Right cardiac atrium (tissue), 5 donors: ENCODE measurements around the gene C6orf132. TPM values are rescaled to one million over a fixed set of nuclear protein-coding genes. Genes with fewer than 3 reads are reported as not detected.
A peak's percentile ranks its signal among the peaks of the same experiment; 100 is the strongest.

Experiments used
- ATAC-seq, 2 donors: fragments of 200-7000 bp; cut with Tn5 transposase; one replicate each; pipeline versions ENCODE4 v1.8.0 to v1.9.1; 2020; ENCODE audit warnings: moderate library complexity in 2 of 2, mild to moderate bottlenecking in 1 of 2
- DNase-seq, 3 donors: peaks; one replicate each; pipeline ENCODE4 v3.0.0-alpha.2; 2020
- H3K27ac ChIP-seq: one replicate; pipeline ENCODE4 v1.5.1; 2013; ENCODE audit warnings: mild to moderate bottlenecking, low read length, control low read depth, moderate library complexity
- H3K27me3 ChIP-seq: one replicate; pipeline ENCODE4 v1.6.1; 2013; ENCODE audit not compliant: control insufficient read depth, insufficient read depth
- H3K4me1 ChIP-seq: one replicate; pipeline ENCODE4 v1.6.1; 2013; ENCODE audit warnings: low read length; ENCODE audit not compliant: control insufficient read depth, insufficient read depth
- H3K4me3 ChIP-seq: one replicate; pipeline ENCODE4 v1.5.1; 2013; ENCODE audit warnings: low read length, control low read depth
- H3K9me3 ChIP-seq: one replicate; pipeline ENCODE4 v1.6.1; 2013; ENCODE audit warnings: low read length; ENCODE audit not compliant: control insufficient read depth
- WGBS: extraction: QIAGEN DNeasy Blood & Tissue Kit; methylation state at CpG from one replicate; pipeline ENCODE4 v1.1.7; 2013; 5-methylcytosine and 5-hydroxymethylcytosine counted together
- intact Hi-C, 4 donors: fragments of 100-400 bp; cut with DNase I; formaldehyde crosslinking; loops; one replicate each; pipeline versions ENCODE4 v1.11.0 to v1.14.0; 2022 to 2023
- polyA plus RNA-seq: library from polyadenylated mRNA; stranded (reverse); fragments of 200-250 nt; gene quantifications from one replicate; pipeline ENCODE4 v1.2.3, GENCODE V29; 2013
- total RNA-seq, 4 donors: library from RNA; stranded (reverse); fragmentation: NEBNext Ultra II Directional; extraction: Animal tissue kit (Norgen Biotek cat#: 25700); gene quantifications; one replicate each; pipeline ENCODE4 v1.2.1, GENCODE V29; 2021
- donor health status: healthy with polysubstance abuse.
- donor health status: DM: no; HTN: yes; CAD: no.
- donor health status: DM: no; HTN: no; CAD: no.
- donor health status: DM: no; HTN: yes; CAD: no; lungs with severe emphysema.
- donor health status: DM: yes; HTN: yes; CAD: no.

Gene C6orf132
- total and polyA plus RNA-seq, 5 donors: 0.64 to 2.4 (median 1.8) TPM

DNA sequence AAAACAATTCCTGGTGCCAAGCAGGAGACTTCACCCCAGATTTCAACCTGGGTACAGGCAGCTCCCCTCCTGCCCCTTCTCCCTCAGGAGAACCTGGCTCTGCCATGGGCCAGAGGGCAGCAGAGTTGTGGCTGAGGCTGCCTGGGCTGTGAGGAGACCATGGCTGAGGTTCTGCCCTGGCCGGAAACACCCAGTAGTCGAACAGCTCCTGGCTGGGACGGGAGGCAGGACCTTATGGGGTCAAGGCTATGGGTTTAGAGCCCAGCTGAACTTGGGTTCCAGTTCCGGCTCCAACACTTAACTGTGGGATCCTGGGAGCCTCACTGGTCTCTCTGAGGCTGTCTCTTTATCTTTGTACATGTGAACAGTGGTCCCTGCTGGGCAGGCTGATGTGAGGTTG, 8.5 kb downstream of the C6orf132 start:
- H3K4me1 ChIP-seq: no peaks in the 10 kb centered on the region
- DNase-seq: no peak
- intact Hi-C loops: no loop called here
- no peaks in the 10 kb centered on the region for H3K9me3 ChIP-seq
- ATAC-seq: no peak
- H3K27me3 ChIP-seq: no peaks in the 10 kb centered on the region
- H3K27ac ChIP-seq: no peak overlapping the region
- 88% methylated on average over 4 of the region's 4 CpGs for WGBS
- H3K4me3 ChIP-seq: no peak overlapping the region

DNA sequence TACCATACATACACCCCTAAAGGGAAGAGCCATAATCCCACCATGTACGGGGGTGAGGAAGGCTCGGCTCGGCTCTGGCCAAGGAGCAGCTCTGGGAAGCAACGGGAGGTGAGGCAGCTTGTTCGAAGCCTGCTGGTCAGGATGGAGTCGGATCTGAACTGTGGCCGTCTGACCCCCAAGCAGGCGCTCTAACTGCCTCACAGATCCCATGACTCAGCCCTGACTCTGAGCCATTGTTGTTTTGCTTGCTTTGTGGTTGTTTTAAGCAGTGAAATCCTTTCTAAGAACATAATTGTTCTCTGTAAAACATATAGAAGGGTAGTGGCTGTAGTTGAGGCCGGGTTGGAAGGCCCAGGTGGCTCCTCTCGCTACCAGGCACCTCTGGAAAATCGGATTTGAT, 10.9 kb downstream of the C6orf132 start:
- Histone ChIP-seq H3K9me3 (no peaks in the 10 kb centered on the region), H3K27ac (no peak overlapping the region), H3K4me3 (no peak overlapping the region), H3K4me1 (no peaks in the 10 kb centered on the region), H3K27me3 (no peaks in the 10 kb centered on the region)
- DNase-seq (no peak), ATAC-seq (no peak)
- intact Hi-C loops: no loop called here
- WGBS: 83% methylated on average over 11 of the region's 11 CpGs

DNA sequence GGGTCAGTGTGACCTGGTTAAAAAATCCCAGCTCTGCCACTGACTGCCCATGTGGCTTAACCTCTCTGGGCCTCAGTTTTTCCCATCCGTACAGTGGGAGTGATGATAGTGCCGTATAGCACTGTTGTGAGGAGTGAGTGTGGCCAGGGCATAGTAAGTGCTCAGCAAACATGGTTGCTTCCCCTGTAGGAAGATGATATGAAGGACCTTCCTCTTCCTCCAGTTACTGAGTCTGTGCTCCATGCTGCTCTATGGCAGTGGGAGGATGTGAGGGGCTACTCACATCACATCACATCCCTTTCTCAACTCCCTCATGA, 13.1 kb downstream of the C6orf132 start:
- Histone ChIP-seq H3K9me3 (no peaks in the 10 kb centered on the region), H3K4me3 (no peak overlapping the region), H3K27ac (no peak overlapping the region), H3K27me3 (no peaks in the 10 kb centered on the region), H3K4me1 (no peaks in the 10 kb centered on the region)
- peak in 1 of 2 donors; percentile 17 for ATAC-seq
- intact Hi-C loops: no loop called here
- no peak for DNase-seq
- WGBS: 75% methylated on average over 2 of the region's 2 CpGs

DNA sequence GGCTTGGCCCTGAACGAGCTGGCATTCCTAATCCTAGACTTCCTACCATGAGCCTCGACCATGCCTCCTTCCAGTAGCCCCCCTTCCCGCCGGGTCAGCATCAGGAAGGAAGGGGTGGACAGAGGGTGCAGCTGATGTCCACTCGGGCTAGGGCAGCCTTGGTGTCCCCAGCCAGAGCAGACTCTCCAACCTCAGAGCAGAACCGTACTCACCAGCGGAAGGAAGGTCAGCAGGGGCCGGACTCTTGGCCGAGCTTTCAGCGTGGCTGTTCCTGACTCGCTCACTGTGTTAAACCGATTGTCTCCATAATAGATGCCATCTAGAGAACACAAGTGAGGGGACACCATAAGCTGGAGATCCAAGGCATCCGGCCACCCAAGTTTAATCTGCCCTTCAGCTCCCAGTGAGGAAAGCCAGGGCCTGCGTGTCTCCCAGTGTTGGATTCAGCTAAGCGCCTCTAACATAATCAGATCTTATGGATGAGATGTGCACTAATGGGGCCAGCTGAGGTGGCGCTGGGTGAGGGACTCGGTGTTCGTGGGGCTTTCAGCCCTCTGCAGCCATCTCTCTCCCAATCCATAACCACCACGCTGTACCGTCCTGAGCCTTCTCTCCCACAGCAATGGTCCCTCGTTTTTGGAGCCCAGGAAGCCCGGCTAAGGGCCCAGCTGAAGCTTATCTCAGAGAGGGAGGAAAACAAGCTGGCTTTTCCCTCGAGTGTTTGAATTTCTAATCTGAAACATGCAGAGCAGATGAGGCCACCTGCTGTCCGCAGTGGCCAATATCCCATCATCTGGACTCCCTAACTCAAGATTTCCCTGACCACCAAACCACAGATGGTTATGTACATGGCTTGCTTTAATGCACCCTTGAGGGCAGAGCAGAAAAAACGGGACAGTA, 13.7 kb downstream of the C6orf132 start:
- intact Hi-C loops: no loop called here
- Histone ChIP-seq H3K27me3 (no peaks in the 10 kb centered on the region), H3K27ac (no peak overlapping the region), H3K4me3 (no peak overlapping the region), H3K9me3 (no peaks in the 10 kb centered on the region), H3K4me1 (no peaks in the 10 kb centered on the region)
- peak in 2 of 3 donors; percentile 69 to 73 for DNase-seq
- ATAC-seq: peak; percentile 75 to 83
- WGBS: 54% methylated on average over 25 of the region's 25 CpGs

DNA sequence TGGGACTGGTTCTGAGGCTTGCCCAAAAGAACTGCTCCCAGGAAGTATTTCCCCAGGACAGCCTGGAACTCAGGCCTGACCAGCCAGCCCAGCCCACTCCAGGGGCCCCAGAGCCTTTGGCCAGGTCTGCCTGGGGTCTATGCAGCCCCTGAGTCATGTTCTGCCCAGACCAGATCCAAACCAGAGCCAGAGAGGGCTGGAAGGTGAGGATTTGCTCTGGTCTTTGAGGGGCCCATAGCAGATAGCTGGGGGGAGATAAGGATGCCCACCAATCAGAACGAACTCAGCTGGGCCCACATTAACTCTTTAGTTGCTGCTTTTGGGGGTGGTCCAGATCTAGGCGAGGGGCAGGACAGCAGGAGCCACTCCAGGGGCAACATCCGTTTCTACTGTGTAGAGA, 16.8 kb downstream of the C6orf132 start:
- 66% methylated on average over 3 of the region's 3 CpGs for WGBS
- H3K27me3 ChIP-seq: no peaks in the 10 kb centered on the region
- no peak overlapping the region for H3K4me3 ChIP-seq
- no peaks in the 10 kb centered on the region for H3K4me1 ChIP-seq
- DNase-seq (no peak), ATAC-seq (no peak)
- H3K9me3 ChIP-seq: no peaks in the 10 kb centered on the region
- intact Hi-C loops: no loop called here
- no peak overlapping the region for H3K27ac ChIP-seq

DNA sequence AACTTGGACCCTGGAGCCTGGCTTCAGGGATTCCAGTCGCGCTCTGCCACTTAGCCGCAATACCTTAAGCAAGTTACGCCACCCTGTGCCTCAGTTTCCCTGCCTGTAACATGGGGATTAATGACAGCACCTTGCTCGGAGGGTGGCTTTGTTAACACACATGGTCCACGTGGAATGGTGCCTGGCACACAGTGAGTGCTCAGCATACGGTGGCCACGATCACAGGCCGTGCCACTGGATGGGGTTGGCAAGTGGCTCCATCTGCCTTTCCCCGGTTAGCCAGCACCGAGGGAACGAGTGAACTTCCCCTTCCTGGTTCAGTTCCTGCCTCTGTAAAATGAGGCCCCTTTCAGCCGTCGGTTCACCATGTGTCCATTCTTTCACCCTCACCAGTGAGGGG, 17.2 kb downstream of the C6orf132 start:
- 75% methylated on average over 14 of the region's 14 CpGs for WGBS
- H3K27me3 ChIP-seq: no peaks in the 10 kb centered on the region
- DNase-seq (no peak), ATAC-seq (no peak)
- no peaks in the 10 kb centered on the region for H3K4me1 ChIP-seq
- H3K27ac ChIP-seq: no peak overlapping the region
- H3K4me3 ChIP-seq: no peak overlapping the region
- no peaks in the 10 kb centered on the region for H3K9me3 ChIP-seq
- intact Hi-C loops: no loop called here

DNA sequence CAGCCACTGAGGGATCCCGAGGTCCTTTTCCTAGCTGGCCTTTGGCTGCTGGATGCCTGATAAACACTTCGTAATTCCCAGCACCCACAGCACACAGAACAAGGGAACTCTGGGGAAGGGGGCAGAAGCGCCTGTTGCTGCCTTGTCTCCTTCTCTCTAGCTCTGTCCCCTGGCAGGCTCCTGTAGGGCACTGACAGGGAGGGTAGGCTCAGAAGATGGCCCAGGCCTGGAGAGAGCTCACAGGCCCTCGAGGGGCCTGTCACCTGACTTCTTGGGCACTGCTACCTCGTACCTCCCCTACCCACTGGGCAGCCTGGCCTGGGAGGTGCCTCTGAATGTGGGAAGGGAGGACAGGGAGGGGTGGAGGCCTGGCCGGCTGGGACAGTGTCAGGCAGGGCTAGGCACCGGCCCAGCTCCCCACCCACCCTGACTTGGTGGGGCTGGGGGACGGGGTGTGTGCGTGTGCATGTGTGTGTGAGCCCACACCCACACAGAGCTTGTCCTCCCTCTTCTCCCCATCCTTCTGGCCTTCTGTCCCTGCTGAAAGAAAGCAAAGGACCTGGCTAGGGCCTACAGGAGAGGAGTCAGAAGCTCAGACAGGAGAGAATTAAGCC, 18.1 kb downstream of the C6orf132 start:
- peak in 1 of 3 donors; percentile 70 for DNase-seq
- peak; percentile 26 to 37 for ATAC-seq
- no peaks in the 10 kb centered on the region for H3K27me3 ChIP-seq
- H3K4me3 ChIP-seq: no peak overlapping the region
- intact Hi-C loops: no loop called here
- H3K4me1 ChIP-seq: no peaks in the 10 kb centered on the region
- WGBS: 60% methylated on average over 9 of the region's 9 CpGs
- H3K9me3 ChIP-seq: no peaks in the 10 kb centered on the region
- H3K27ac ChIP-seq: no peak overlapping the region

DNA sequence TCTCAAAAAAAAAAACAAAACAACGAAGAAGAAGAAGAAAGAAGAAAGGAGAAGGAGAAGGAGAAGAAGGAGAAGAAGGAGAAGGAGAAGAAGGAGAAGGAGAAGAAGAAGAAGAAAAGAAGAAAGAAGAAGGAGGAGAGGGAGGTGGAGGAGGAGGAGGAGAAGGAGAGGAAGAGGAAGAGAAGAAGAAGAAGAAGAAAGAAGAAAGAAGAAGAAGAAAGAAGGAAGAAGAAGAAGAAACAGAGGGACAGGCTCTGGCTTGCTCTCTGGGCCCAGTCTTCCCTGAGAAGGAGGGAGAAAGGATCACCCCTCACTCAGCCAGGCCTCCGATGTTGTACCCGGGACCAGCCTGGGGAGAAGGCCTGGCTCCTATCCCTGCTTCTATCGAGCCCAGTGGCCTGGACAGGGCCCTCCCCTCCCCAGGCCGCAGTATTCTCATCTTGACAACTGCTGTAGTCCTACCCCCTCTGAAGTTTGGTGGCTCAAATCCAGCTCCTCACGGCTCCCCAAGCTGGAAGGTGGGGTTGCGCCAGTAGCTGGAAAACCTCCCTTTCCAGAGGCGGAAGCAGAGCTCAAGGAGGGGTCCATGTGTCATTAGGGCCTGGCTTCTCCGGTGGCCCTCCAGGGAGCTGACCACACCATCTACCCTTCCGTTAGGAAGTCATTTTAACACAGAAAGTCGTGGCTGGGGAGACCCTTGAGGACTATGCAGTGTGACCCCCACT, 18.9 kb downstream of the C6orf132 start:
- no peaks in the 10 kb centered on the region for H3K27me3 ChIP-seq
- H3K4me3 ChIP-seq: no peak overlapping the region
- 59% methylated on average over 11 of the region's 11 CpGs for WGBS
- peak overlapping the region; percentile 19 for H3K27ac ChIP-seq
- intact Hi-C loops: no loop called here
- ATAC-seq: peak; percentile 5 to 48
- peak in 1 of 3 donors; percentile 64 for DNase-seq
- H3K4me1 ChIP-seq: no peaks in the 10 kb centered on the region
- no peaks in the 10 kb centered on the region for H3K9me3 ChIP-seq

DNA sequence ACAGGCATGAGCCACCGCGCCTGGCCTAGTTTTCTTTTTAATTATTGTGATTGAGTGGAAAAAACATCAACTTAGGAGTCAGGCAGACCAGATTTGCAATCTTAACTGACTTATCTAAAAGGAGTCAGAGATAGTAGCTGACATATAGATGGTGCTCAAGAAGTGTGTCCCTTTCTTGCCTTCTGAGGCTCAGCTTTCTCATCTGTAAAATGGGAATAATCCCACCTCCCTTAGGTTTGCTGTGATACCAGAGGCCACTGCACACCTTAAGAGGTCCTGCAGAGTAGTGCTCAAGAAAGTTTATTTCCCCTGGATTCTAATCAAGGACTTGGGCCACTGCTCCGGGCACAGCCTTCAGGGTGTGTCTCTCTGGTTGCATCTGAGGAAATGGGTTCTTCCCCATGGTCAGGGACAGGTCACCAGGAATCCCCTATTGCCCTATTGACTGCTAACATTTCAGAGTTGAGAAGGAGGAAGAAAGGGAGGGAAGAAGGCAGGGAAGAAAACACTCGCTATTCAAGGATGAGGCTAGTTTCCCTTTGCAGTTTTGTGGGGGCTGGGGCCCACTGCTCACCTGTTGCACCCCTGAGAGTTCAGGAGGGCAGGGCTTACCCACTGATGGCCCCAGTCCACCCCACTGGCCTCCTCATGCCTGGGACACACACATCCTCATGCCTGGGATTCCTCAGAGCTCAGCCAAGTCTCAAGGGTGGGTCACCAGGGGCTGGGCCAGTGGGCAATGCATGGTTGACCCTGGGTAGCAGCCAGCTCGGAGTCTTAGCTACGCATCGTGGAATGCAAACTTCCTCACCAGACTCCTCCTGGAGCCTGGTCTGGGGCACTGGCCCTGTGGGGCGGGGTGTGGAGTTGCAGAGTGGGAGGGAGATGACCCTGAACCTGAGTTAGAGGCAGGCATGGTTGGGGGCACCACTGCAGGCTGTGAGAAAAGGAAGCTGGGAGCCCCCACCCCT, 21.2 kb downstream of the C6orf132 start:
- intact Hi-C loops: no loop called here
- H3K27ac ChIP-seq: no peak overlapping the region
- H3K4me3 ChIP-seq: no peak overlapping the region
- no peaks in the 10 kb centered on the region for H3K9me3 ChIP-seq
- no peaks in the 10 kb centered on the region for H3K4me1 ChIP-seq
- 86% methylated on average over 8 of the region's 8 CpGs for WGBS
- ATAC-seq (no peak), DNase-seq (no peak)
- no peaks in the 10 kb centered on the region for H3K27me3 ChIP-seq

DNA sequence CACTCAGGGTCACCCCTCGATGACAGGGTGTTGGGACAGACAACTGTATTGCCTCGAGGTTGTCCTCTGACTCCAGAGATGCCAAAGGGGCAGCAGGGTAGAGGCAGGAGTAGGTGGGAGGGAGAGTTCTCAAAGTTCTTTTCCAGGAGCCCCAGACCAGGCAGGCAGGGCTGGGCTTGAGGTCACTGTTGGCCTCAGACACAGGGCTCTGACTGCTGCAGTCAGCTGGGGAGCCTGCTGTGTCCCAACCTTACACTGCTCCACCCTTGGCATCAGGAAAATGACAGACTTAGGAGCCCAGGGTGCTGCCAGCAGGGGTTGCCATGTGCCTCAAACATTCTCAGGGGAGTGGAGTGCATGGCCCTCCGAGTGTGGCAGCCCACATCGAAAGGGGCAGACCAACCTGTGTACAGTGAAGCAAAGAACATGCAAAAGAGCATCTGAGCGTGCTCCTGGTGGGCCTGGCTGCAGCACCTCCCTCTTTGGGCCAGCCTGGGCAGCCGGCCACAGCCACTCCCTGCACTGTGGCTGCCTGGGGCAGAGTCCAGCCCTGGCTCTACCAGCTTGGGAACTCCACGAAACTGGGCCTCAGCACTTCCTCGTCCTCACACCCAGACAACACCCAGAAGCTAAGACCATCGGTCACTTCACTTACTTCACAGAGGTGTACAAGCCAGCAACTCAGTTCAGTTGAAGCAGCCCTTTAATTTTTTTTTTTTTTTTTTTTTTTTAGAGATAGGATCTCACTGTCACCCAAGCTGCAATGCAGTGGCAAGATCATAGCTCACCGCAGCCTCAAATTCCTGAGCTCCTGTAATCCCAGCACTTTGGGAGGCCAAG, 24.0 kb downstream of the C6orf132 start:
- DNase-seq: peak in 2 of 3 donors; percentile 78 to 90
- no peaks in the 10 kb centered on the region for H3K27me3 ChIP-seq

More for the DNA sequence above, 24.0 kb downstream of the C6orf132 start:
- peak; percentile 86 to 94 for ATAC-seq
- intact Hi-C loops: no loop called here
- Histone ChIP-seq H3K9me3 (no peaks in the 10 kb centered on the region), H3K4me1 (no peaks in the 10 kb centered on the region), H3K4me3 (no peak overlapping the region), H3K27ac (peak overlapping the region; percentile 42)
- WGBS: 41% methylated on average over 10 of the region's 10 CpGs
